Measurements from ENCODE around the gene ARHGAP22. TPM values are rescaled to one million over a fixed set of nuclear protein-coding genes. Genes with fewer than 3 reads are reported as not detected.

ARHGAP22 gene
- total RNA-seq, 1 donor from 2014 or later, result 1.6 TPM

GRCh38 chr10:48474765-48475365 lies 130.0 kb downstream of the ARHGAP22 start:
- ATAC-seq, result no peak

- no peak for ATAC-seq
Measured at GRCh38 chr10:48473704-48474103, 131.2 kb downstream of the ARHGAP22 start.

- ATAC-seq, result no peak
Measured at GRCh38 chr10:48472501-48473069, 132.3 kb downstream of the ARHGAP22 start.

- peak; percentile 92 for ATAC-seq
Measured at GRCh38 chr10:48470893-48471805, 133.7 kb downstream of the ARHGAP22 start.

GRCh38 chr10:48470115-48470892 lies 134.6 kb downstream of the ARHGAP22 start:
- no peak for ATAC-seq

- no peak for ATAC-seq
Measured at GRCh38 chr10:48469516-48470020, 135.3 kb downstream of the ARHGAP22 start.

GRCh38 chr10:48468866-48469511 lies 135.9 kb downstream of the ARHGAP22 start:
- ATAC-seq, result no peak

- no peak for ATAC-seq
Measured at GRCh38 chr10:48468130-48468790, 136.6 kb downstream of the ARHGAP22 start.

GRCh38 chr10:48467669-48468068 lies 137.2 kb downstream of the ARHGAP22 start:
- ATAC-seq, result no peak

- peak; percentile 37 for ATAC-seq
Measured at GRCh38 chr10:48466611-48467240, 138.1 kb downstream of the ARHGAP22 start.

- ATAC-seq, result no peak
Measured at GRCh38 chr10:48465860-48466521, 138.9 kb downstream of the ARHGAP22 start.

GRCh38 chr10:48464871-48465736 lies 139.8 kb downstream of the ARHGAP22 start:
- ATAC-seq, result peak; percentile 29

GRCh38 chr10:48464121-48464870 lies 140.6 kb downstream of the ARHGAP22 start:
- ATAC-seq, result no peak

- peak; percentile 17 for ATAC-seq
Measured at GRCh38 chr10:48463318-48464003, 141.4 kb downstream of the ARHGAP22 start.

GRCh38 chr10:48462482-48463020 lies 142.3 kb downstream of the ARHGAP22 start:
- ATAC-seq, result no peak

- ATAC-seq, result no peak
Measured at GRCh38 chr10:48461623-48462481, 143.0 kb downstream of the ARHGAP22 start.

- no peak for ATAC-seq
Measured at GRCh38 chr10:48460182-48460581, 144.7 kb downstream of the ARHGAP22 start.

Measured in esophagus mucosa (tissue), 1 donor.